Measurements from ENCODE around the gene YY1AP1.
"Not testable (repeated sequence)": the region's sequence is repeated elsewhere in the genome, so short reads cannot be mapped to it uniquely, and the experiment has no call there.

- not testable (repeated sequence) for TF ChIP-seq POLR2A, CTCF (IDR thresholded peaks at IDR 0.05)
Observed at GRCh38 chr1:155697616-155698015, 9.0 kb upstream of the YY1AP1 start.
